ENCODE data around the gene COX8C.

- no peak for TF ChIP-seq CTCF (IDR thresholded peaks at IDR 0.05)
- TF ChIP-seq POLR2A (IDR thresholded peaks at IDR 0.05), result no peak
These were observed 38.2 kb upstream of the COX8C start for GRCh38 chr14:93308686-93309345.
